Uterus (tissue), 2 donors: ENCODE data around the gene ZNF185.

Experiments used
- POLR2A ChIP-seq, 2 donors: fragments of 450-650 bp; IDR thresholded peaks; one replicate each; pipeline ENCODE4 v1.6.1; 2016; ENCODE audit warnings: antibody characterized with exemption in 2 of 2, mild to moderate bottlenecking in 1 of 2, moderate library complexity in 1 of 2
- TF ChIP-seq, protein P1 (sequence below), 4 experiments: fragments of 200-600 bp in 2 of 4; fragments of 450-650 bp in 2 of 4; sonication (generic) in 2 of 4; IDR thresholded peaks; one replicate each; pipeline ENCODE4 v1.5.1; 2016 to 2019; ENCODE audit warnings: antibody characterized with exemption in 4 of 4, mild to moderate bottlenecking in 2 of 4, moderate library complexity in 1 of 4

DNA sequence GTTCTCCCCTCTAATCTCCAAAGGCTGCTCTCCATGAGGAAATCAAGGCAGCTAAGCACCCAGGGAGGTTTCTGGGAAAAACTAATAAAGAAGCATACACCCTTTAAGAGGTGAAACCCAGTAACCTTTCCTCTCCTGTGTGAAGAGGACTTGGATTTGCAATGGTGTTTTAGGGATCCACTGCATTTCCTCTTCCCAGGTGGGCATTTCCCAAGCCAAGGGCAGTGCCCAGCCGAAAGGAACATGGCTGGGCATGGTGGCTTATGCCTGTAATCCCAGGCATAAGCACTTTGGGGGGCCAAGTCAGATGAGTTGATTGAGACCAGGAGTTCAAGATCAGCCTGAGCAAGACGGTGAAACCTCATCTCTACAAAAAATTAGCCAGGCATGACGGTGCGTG is 5.4 kb upstream of the ZNF185 start:
- no peak for TF ChIP-seq POLR2A (IDR thresholded peaks at IDR 0.05)
- TF ChIP-seq, protein P1, sequence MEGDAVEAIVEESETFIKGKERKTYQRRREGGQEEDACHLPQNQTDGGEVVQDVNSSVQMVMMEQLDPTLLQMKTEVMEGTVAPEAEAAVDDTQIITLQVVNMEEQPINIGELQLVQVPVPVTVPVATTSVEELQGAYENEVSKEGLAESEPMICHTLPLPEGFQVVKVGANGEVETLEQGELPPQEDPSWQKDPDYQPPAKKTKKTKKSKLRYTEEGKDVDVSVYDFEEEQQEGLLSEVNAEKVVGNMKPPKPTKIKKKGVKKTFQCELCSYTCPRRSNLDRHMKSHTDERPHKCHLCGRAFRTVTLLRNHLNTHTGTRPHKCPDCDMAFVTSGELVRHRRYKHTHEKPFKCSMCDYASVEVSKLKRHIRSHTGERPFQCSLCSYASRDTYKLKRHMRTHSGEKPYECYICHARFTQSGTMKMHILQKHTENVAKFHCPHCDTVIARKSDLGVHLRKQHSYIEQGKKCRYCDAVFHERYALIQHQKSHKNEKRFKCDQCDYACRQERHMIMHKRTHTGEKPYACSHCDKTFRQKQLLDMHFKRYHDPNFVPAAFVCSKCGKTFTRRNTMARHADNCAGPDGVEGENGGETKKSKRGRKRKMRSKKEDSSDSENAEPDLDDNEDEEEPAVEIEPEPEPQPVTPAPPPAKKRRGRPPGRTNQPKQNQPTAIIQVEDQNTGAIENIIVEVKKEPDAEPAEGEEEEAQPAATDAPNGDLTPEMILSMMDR (IDR thresholded peaks at IDR 0.05), result no peak
